Vagina (tissue), 2 donors: ENCODE results near the gene SCD5.

Source experiments
- POLR2A ChIP-seq, 2 donors: fragments of 450-650 bp; IDR thresholded peaks; one replicate each; pipeline ENCODE4 v1.6.1; 2017; ENCODE audit warnings: antibody characterized with exemption in 2 of 2, mild to moderate bottlenecking in 2 of 2, moderate library complexity in 2 of 2
- POLR2AphosphoS5 ChIP-seq, 2 donors: sonication (generic); formaldehyde crosslinking; IDR thresholded peaks; one replicate each; pipeline ENCODE4 v1.9.0; 2017; ENCODE audit warnings: antibody characterized with exemption in 2 of 2, mild to moderate bottlenecking in 2 of 2, low read depth in 1 of 2; ENCODE audit not compliant: insufficient read depth in 1 of 2
- TF ChIP-seq, protein P1 (sequence below), 3 experiments: fragments of 450-650 bp in 2 of 3; fragments of 200-600 bp in 1 of 3; sonication (generic) in 1 of 3; IDR thresholded peaks; one replicate each; pipeline ENCODE4 v1.5.1; 2017 to 2019; ENCODE audit warnings: antibody characterized with exemption in 3 of 3, mild to moderate bottlenecking in 2 of 3, moderate library complexity in 2 of 3

- TF ChIP-seq, protein P1, sequence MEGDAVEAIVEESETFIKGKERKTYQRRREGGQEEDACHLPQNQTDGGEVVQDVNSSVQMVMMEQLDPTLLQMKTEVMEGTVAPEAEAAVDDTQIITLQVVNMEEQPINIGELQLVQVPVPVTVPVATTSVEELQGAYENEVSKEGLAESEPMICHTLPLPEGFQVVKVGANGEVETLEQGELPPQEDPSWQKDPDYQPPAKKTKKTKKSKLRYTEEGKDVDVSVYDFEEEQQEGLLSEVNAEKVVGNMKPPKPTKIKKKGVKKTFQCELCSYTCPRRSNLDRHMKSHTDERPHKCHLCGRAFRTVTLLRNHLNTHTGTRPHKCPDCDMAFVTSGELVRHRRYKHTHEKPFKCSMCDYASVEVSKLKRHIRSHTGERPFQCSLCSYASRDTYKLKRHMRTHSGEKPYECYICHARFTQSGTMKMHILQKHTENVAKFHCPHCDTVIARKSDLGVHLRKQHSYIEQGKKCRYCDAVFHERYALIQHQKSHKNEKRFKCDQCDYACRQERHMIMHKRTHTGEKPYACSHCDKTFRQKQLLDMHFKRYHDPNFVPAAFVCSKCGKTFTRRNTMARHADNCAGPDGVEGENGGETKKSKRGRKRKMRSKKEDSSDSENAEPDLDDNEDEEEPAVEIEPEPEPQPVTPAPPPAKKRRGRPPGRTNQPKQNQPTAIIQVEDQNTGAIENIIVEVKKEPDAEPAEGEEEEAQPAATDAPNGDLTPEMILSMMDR (IDR thresholded peaks at IDR 0.05), result no peak
- TF ChIP-seq POLR2AphosphoS5 (IDR thresholded peaks at IDR 0.05; ENCODE audit: insufficient read depth in 1 of 2, low read depth in 1 of 2), result no peak
- no peak for TF ChIP-seq POLR2A (IDR thresholded peaks at IDR 0.05)
Measured at GRCh38 chr4:82770607-82771006, 28.0 kb downstream of the SCD5 start.
